Mononuclear cell (primary cell): ENCODE data around the gene ISLR. TPM values are rescaled to one million over a fixed set of nuclear protein-coding genes. Genes with fewer than 3 reads are reported as not detected.

ENCODE experiments used
- H3K27me3 ChIP-seq: 2 replicates; pipeline ENCODE4 v1.6.0; 2011; ENCODE audit warnings: low read length, control low read depth; ENCODE audit not compliant: insufficient read depth
- H3K4me1 ChIP-seq: 2 replicates; pipeline ENCODE4 v1.5.1; 2011; ENCODE audit warnings: mild to moderate bottlenecking, low read length, control low read depth; ENCODE audit not compliant: insufficient read depth
- H3K4me3 ChIP-seq: 2 replicates; pipeline ENCODE4 v1.5.1; 2011; ENCODE audit warnings: mild to moderate bottlenecking, low read length, moderate library complexity
- H3K9me3 ChIP-seq: 2 replicates; pipeline ENCODE4 v1.5.1; 2011; ENCODE audit warnings: low read depth, mild to moderate bottlenecking, control low read depth, low read length
- total RNA-seq: library from RNA; depleted of rRNA; stranded (reverse); fragments of >200 nt; gene quantifications from one replicate; pipeline ENCODE4 v1.2.3, GENCODE V29; 2012

Gene ISLR
- total RNA-seq, 1 donor, result not detected

GRCh38 chr15:74220475-74221248, 47.2 kb downstream of the ISLR start:
- H3K27me3 ChIP-seq, result no peaks in the 10 kb centered on the region
- H3K4me1 ChIP-seq, result no peaks in the 10 kb centered on the region
- H3K9me3 ChIP-seq, result no peaks in the 10 kb centered on the region
- no peak overlapping the region for H3K4me3 ChIP-seq

- Histone ChIP-seq H3K4me1 (no peaks in the 10 kb centered on the region), H3K9me3 (no peaks in the 10 kb centered on the region), H3K4me3 (no peak overlapping the region), H3K27me3 (no peaks in the 10 kb centered on the region)
Measured at GRCh38 chr15:74221399-74222239, 48.1 kb downstream of the ISLR start.

GRCh38 chr15:74222240-74223119, 49.0 kb downstream of the ISLR start:
- H3K4me3 ChIP-seq, result no peak overlapping the region
- no peaks in the 10 kb centered on the region for H3K4me1 ChIP-seq
- no peaks in the 10 kb centered on the region for H3K27me3 ChIP-seq
- H3K9me3 ChIP-seq, result no peaks in the 10 kb centered on the region

GRCh38 chr15:74225928-74226327, 52.4 kb downstream of the ISLR start:
- no peaks in the 10 kb centered on the region for H3K9me3 ChIP-seq
- no peaks in the 10 kb centered on the region for H3K27me3 ChIP-seq
- H3K4me3 ChIP-seq, result no peak overlapping the region
- H3K4me1 ChIP-seq, result no peaks in the 10 kb centered on the region

Other genes with a start within 250 kb of the ISLR start
- 0.73 TPM for gene LOXL1, start 247.2 kb upstream of the ISLR start, total RNA-seq
- gene STOML1, start 181.4 kb upstream of the ISLR start, total RNA-seq, result 2.2 TPM
- 23.1 TPM for gene PML, start 179.0 kb upstream of the ISLR start, total RNA-seq
- gene GOLGA6A, start 91.2 kb upstream of the ISLR start, total RNA-seq, result not detected
- not detected for gene ISLR2, start 43.1 kb upstream of the ISLR start, total RNA-seq
- not detected for gene STRA6, start 29.1 kb downstream of the ISLR start, total RNA-seq
- not detected for gene CCDC33, start 62.6 kb downstream of the ISLR start, total RNA-seq
- 0.42 TPM for gene CYP11A1, start 193.9 kb downstream of the ISLR start, total RNA-seq